Measurements from ENCODE around the gene NXPH1.

- TF ChIP-seq FOXK2 (IDR thresholded peaks at IDR 0.05), result no peak
- no peak for TF ChIP-seq FOXA1 (IDR thresholded peaks at IDR 0.05)
- TF ChIP-seq FOXM1 (IDR thresholded peaks at IDR 0.05; ENCODE audit: borderline replicate concordance), result no peak
- TF ChIP-seq ELF4 (IDR thresholded peaks at IDR 0.05), result no peak
- no peak for TF ChIP-seq SUZ12 (IDR thresholded peaks at IDR 0.05)
- no peak for TF ChIP-seq HDGF (IDR thresholded peaks at IDR 0.05; ENCODE audit: borderline replicate concordance)
- TF ChIP-seq BHLHE40 (IDR thresholded peaks at IDR 0.05; ENCODE audit: borderline replicate concordance), result no peak
- no peak for TF ChIP-seq LEF1 (IDR thresholded peaks at IDR 0.05; ENCODE audit: borderline replicate concordance)
- TF ChIP-seq SP1 (IDR thresholded peaks at IDR 0.05), result no peak
Measured at GRCh38 chr7:8783229-8783628, 349.8 kb downstream of the NXPH1 start.
